Neural cell (in vitro differentiated cells): ENCODE measurements around the gene UNC119B.

Experiments
- CTCF ChIP-seq: fragments of 450-650 bp; IDR thresholded peaks from 2 replicates; pipeline ENCODE4 v1.5.1; 2014; ENCODE audit warnings: antibody characterized with exemption, mild to moderate bottlenecking, moderate library complexity; ENCODE audit not compliant: poor library complexity, severe bottlenecking
- EP300 ChIP-seq: fragments of 450-650 bp; conservative IDR thresholded peaks from 2 replicates; pipeline ENCODE4 v1.6.1; 2014; ENCODE audit warnings: antibody characterized with exemption, mild to moderate bottlenecking, moderate library complexity; ENCODE audit not compliant: poor library complexity, severe bottlenecking
- EZH2 ChIP-seq: fragments of 200-600, 300-800 bp; shearing (Covaris generic), sonication (generic); IDR thresholded peaks from 2 replicates; pipeline ENCODE4 v1.6.1; 2014; ENCODE audit warnings: antibody characterized with exemption, low read length, borderline replicate concordance, mild to moderate bottlenecking; ENCODE audit not compliant: insufficient read depth, poor library complexity, severe bottlenecking
- MXI1 ChIP-seq: fragments of 450-650 bp; conservative IDR thresholded peaks from 2 replicates; pipeline ENCODE4 v1.6.1; 2014; ENCODE audit warnings: antibody characterized with exemption, mild to moderate bottlenecking; ENCODE audit not compliant: poor library complexity, severe bottlenecking
- POLR2AphosphoS5 ChIP-seq: IDR thresholded peaks from 2 replicates; pipeline ENCODE4 v1.6.1; 2012
- RAD21 ChIP-seq: fragments of 450-650 bp; conservative IDR thresholded peaks from 2 replicates; pipeline ENCODE4 v1.6.1; 2014; ENCODE audit warnings: antibody characterized with exemption, mild to moderate bottlenecking, moderate library complexity
- REST ChIP-seq: IDR thresholded peaks from 2 replicates; pipeline ENCODE4 v1.6.1; 2012; ENCODE audit warnings: borderline replicate concordance
- TAF1 ChIP-seq: IDR thresholded peaks from 2 replicates; pipeline ENCODE4 v1.6.1; 2012; ENCODE audit warnings: low read depth

GRCh38 chr12:120734210-120734609 is 24.0 kb downstream of the UNC119B start:
- TF ChIP-seq POLR2AphosphoS5 (no peak), CTCF (no peak), EP300 (no peak), REST (no peak), EZH2 (no peak), MXI1 (no peak), TAF1 (no peak), RAD21 (no peak)
